GM19025 (cell line): ENCODE results near the gene CHD6.

Experiments
- ATAC-seq: cut with Tn5 transposase; IDR thresholded peaks from one replicate; pipeline ENCODE4 v1.9.1; 2021; ENCODE audit warnings: mild to moderate bottlenecking, low read depth, moderate library complexity; ENCODE audit not compliant: unreplicated experiment

CHD6 gene

GRCh38 chr20:41406353-41406752, 211.8 kb downstream of the CHD6 start:
- ATAC-seq, result no peak

- no peak for ATAC-seq
Observed at GRCh38 chr20:41405436-41405835, 212.7 kb downstream of the CHD6 start.

- ATAC-seq, result no peak
Observed at GRCh38 chr20:41403604-41404003, 214.6 kb downstream of the CHD6 start.

GRCh38 chr20:41398408-41398807, 219.8 kb downstream of the CHD6 start:
- no peak for ATAC-seq

- ATAC-seq, result no peak
Observed at GRCh38 chr20:41395667-41396664, 222.2 kb downstream of the CHD6 start.

- ATAC-seq, result no peak
Observed at GRCh38 chr20:41394931-41395666, 223.1 kb downstream of the CHD6 start.

- no peak for ATAC-seq
Observed at GRCh38 chr20:41394081-41394480, 224.1 kb downstream of the CHD6 start.

GRCh38 chr20:41393705-41394066, 224.5 kb downstream of the CHD6 start:
- no peak for ATAC-seq

- no peak for ATAC-seq
Observed at GRCh38 chr20:41392871-41393704, 225.1 kb downstream of the CHD6 start.

- no peak for ATAC-seq
Observed at GRCh38 chr20:41392295-41392694, 225.9 kb downstream of the CHD6 start.

GRCh38 chr20:41391587-41392001, 226.6 kb downstream of the CHD6 start:
- ATAC-seq, result no peak

GRCh38 chr20:41390889-41391288, 227.3 kb downstream of the CHD6 start:
- no peak for ATAC-seq

- no peak for ATAC-seq
Observed at GRCh38 chr20:41387444-41387851, 230.7 kb downstream of the CHD6 start.

GRCh38 chr20:41386502-41387427, 231.4 kb downstream of the CHD6 start:
- ATAC-seq, result no peak

- no peak for ATAC-seq
Observed at GRCh38 chr20:41382791-41383305, 235.3 kb downstream of the CHD6 start.

- no peak for ATAC-seq
Observed at GRCh38 chr20:41380551-41381193, 237.5 kb downstream of the CHD6 start.

- ATAC-seq, result no peak
Observed at GRCh38 chr20:41379551-41379950, 238.6 kb downstream of the CHD6 start.

- no peak for ATAC-seq
Observed at GRCh38 chr20:41377275-41377674, 240.9 kb downstream of the CHD6 start.

GRCh38 chr20:41376349-41376748, 241.8 kb downstream of the CHD6 start:
- no peak for ATAC-seq
